GM12873 (cell line): ENCODE data around the gene NMD3.

Experiments
- TF ChIP-seq, protein P1 (sequence below): IDR thresholded peaks from 2 replicates; pipeline ENCODE4 v1.5.1; 2012; ENCODE audit warnings: low read depth, mild to moderate bottlenecking, moderate library complexity, low read length, control low read depth; ENCODE audit not compliant: insufficient read depth; ENCODE audit errors: missing control alignments

The NMD3 gene

DNA sequence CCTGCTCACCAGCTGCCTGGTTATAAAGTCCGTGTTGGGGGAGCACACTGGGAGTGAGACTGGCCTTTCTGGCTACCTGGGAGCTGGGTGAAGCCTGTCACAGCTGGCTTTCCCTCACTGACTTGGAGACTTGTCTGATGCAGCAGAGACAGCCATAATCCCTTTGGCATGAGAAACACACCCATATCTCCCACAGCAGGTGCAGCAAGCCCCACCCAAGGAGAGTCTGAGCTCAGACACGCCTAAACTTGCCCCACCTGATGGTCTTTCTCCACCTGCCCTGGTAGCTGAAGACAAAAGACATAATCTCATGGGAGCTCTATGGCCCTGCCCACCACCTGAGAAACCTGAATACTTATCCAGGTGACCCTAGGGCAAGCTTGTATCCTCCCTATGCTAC lies 54.8 kb downstream of the NMD3 start:
- TF ChIP-seq, protein P1, sequence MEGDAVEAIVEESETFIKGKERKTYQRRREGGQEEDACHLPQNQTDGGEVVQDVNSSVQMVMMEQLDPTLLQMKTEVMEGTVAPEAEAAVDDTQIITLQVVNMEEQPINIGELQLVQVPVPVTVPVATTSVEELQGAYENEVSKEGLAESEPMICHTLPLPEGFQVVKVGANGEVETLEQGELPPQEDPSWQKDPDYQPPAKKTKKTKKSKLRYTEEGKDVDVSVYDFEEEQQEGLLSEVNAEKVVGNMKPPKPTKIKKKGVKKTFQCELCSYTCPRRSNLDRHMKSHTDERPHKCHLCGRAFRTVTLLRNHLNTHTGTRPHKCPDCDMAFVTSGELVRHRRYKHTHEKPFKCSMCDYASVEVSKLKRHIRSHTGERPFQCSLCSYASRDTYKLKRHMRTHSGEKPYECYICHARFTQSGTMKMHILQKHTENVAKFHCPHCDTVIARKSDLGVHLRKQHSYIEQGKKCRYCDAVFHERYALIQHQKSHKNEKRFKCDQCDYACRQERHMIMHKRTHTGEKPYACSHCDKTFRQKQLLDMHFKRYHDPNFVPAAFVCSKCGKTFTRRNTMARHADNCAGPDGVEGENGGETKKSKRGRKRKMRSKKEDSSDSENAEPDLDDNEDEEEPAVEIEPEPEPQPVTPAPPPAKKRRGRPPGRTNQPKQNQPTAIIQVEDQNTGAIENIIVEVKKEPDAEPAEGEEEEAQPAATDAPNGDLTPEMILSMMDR = no peak

DNA sequence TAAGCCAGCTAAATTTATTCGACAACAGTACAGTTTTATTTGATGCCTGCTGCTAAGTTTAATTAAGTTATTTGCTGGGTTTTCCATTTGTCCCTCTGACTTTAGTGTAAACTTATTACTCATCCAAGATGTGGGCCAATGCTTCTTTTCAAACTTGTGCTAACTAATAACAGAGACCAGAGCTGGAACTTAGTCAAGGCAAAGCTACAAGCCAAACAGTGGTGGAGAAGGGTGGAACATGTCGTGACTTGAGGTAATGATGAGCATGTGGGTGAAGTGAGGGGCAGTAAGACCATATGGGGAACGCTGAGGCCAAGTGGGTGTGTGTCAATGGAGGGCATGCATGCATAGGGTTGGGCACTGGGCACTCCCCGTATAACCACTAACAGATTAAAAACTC lies 63.9 kb downstream of the NMD3 start:
- TF ChIP-seq, protein P1 = no peak

DNA sequence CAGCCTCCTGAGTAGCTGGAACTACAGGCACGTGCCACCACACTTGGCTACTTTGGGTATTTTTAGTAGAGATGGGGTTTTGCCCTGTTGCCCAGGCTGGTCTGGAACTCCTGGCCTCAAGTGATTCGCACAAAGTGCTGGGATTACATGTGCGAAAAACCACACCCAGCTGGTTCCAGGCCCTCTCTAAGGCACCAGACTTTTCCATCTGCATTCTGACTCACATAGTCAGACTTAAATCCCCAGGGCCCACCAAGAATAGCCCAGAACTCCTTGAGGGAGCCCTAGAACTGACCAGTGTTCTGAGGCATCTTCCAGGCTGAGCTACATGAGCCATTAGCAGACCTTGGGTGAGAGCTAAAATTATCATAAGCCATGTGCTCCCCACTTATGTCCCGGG lies 68.1 kb downstream of the NMD3 start:
- TF ChIP-seq, protein P1 = no peak

DNA sequence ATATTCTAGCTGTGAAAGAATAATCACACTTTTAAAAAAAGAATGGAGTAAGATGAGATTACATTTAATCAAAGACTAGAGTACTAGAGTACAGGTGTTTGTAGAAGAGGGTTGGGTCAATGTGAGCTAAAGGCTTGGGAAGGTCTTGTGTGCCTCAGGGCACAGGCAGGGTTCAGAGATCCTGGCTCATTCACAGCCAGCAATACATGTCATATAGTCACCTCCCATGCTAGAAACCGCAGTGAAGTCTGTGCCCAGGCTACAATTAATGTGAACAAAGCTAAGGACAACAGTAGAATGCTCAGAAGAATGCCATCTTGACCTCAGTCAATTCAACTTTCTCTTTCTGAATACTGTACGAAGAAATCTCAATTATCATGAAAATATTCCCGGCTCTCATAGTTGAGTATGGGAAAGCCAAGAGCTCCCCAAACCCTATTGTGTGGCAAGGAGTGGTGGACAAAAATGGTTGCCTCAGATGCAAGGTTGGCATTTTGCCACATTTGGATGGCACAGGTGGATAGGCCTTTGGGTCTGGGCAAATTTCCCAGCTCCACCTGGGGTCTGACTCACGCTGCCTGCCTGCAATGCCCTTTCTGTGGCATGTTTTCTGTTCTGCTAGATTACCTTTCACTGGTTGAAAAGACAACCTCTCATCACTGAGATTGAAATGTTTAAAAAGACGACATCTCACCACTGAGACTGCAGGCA lies 70.2 kb downstream of the NMD3 start:
- TF ChIP-seq, protein P1 = no peak

DNA sequence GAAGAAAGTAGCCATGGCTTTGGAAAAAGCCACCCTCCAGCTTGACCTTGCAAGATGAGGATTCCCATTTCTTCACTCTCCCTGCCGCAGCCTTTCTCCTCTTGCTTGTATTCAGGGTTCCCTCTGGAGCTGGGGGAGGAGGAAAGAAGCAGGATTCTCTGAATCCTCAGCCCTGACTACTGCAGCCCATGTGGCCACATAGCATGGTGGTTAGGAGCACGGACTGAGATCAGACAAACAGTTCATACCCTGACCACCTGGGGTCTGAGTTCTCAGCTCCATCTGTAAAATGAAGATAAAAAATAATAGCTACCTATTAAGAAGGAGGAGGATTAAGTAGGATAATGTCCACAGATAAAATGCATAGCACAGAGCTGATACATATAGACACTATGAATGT lies 72.3 kb downstream of the NMD3 start:
- TF ChIP-seq, protein P1 = no peak

DNA sequence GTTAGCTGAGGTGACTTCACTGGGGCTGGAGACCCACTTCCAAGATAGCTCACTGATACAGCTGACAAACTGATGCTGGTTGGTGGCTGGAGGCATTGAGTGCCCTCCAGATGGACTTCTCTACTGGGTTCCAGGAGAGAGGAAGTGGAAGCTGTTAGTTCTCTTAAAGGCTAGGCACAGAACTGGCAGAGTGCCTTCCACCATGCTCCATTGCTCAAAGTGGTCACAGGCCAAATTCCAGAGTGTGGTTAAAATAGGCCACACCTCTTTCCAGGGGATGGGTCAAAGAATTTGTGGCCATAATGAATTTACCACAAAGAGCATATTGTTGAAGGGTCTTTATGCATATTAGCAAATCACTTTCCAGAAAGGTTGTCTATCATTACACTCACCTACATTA lies 74.2 kb downstream of the NMD3 start:
- TF ChIP-seq, protein P1 = no peak

DNA sequence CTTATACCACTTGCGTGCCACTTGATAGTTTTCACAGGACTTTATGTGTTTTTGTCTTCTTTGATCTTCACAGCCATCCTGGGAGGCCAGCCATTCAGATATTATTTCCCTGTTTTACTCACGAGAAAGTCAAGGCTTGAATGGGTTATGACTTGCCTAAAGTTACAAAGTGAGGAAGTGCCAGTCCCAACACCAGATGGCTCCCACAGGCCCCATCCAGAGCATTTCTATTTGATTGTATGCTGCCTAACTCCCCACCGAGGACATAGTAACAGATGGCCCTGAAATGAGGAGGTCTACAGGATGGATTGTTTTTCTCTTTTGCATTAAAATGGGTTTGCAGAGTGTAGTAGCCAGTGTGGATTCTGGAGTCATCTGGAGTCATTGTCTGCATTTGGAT lies 75.7 kb downstream of the NMD3 start:
- TF ChIP-seq, protein P1 = no peak
